GM19043 (cell line): ENCODE data around the gene FOXD3.
A peak's percentile ranks its signal among the peaks of the same experiment; 100 is the strongest.

ENCODE experiments used
- ATAC-seq: cut with Tn5 transposase; IDR thresholded peaks from one replicate; pipeline ENCODE4 v1.9.1; 2021; ENCODE audit warnings: low read depth; ENCODE audit not compliant: unreplicated experiment

The FOXD3 gene

DNA sequence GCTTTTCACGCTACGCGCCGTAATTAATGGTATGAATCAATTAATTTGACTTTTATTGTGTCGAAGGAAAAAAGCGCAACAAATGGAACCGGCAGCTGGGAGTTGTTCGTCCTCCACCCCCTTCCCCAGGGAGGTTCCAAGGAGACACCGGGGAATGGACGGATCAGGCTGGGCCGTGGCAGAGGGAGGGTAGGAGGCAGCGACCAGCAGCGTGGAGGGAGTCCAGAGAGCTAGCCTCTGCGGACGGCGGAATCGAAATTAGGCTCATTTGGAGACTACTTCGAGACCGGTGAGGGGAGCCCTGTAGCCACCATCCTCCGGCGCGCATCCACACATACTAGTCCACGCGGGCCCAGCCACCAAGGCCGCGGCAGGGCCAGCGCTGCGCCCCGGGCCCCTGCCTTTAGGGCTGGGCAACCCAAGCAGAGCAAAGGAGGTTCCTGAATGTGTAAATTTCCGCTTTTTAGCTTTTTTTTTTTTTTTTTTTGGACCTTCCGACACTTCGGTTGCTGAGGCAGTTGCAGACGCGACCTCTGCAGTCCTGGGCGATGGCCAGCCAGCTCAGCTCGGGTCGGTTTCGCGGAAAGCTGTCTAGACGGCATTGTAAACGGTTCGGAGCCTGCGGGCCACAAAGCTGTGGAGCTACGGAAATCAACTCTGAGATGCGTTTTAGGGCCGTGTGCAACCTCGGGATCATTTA lies 2.2 kb upstream of the FOXD3 start:
- ATAC-seq, result no peak

DNA sequence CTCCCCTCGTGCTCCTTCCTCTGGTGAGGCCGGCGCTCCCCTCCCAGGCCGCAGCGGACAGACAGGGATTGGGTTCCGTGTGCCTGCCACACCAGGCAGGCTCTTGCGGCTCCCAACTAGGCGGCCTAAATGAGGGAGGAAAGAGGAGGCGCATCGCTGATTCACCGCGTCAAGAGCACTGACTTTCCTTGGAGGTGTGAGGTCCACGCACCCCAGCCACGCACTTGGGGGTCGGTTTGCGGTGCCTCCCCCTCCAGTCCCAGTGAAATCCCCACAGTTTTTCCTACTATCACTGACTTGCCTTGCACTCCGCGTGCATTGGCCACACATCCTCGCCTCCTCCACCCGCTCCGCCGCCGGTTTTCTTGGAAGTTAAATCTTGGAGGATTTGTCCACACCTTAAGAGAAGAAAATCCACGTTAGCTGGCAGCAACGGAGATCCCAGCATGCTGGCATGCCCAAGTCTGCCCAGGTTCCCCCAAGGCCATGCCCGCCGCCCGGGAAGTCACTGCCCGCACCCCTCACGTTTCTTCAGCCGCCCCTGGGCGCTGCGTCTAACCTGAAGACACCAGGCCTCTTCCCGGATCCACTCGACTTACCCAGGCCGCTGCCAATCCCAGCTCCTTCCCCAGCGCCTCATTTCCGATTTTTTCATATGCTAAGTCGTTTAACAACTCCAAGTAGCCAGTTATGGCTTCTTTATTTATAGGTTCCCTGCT lies 1.1 kb upstream of the FOXD3 start:
- no peak for ATAC-seq

DNA sequence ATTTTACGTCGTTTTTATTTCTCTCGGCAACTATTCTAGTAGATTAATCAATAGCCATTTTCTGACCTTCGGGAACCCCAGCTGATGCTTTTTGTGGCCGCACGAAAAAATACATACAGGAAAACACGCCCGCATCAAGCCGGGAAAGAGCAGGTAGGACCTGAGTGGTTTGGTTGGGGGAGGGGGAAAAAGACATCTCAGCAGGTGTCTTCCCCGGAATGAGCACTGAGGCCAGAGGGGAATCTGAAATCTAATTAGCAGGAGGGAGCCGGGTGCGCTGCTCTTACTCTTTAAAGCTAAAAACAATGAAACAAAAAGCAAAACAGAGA lies 618 bp upstream of the FOXD3 start:
- ATAC-seq, result no peak

DNA sequence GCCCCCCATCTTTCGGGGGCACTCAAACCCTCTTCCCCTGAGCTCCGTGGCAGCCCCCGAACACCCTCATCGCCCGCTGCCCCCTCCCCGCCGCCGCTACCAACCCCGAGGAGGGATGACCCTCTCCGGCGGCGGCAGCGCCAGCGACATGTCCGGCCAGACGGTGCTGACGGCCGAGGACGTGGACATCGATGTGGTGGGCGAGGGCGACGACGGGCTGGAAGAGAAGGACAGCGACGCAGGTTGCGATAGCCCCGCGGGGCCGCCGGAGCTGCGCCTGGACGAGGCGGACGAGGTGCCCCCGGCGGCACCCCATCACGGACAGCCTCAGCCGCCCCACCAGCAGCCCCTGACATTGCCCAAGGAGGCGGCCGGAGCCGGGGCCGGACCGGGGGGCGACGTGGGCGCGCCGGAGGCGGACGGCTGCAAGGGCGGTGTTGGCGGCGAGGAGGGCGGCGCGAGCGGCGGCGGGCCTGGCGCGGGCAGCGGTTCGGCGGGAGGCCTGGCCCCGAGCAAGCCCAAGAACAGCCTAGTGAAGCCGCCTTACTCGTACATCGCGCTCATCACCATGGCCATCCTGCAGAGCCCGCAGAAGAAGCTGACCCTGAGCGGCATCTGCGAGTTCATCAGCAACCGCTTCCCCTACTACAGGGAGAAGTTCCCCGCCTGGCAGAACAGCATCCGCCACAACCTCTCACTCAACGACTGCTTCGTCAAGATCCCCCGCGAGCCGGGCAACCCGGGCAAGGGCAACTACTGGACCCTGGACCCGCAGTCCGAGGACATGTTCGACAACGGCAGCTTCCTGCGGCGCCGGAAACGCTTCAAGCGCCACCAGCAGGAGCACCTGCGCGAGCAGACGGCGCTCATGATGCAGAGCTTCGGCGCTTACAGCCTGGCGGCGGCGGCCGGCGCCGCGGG lies 837 bp downstream of the FOXD3 start:
- no peak for ATAC-seq

DNA sequence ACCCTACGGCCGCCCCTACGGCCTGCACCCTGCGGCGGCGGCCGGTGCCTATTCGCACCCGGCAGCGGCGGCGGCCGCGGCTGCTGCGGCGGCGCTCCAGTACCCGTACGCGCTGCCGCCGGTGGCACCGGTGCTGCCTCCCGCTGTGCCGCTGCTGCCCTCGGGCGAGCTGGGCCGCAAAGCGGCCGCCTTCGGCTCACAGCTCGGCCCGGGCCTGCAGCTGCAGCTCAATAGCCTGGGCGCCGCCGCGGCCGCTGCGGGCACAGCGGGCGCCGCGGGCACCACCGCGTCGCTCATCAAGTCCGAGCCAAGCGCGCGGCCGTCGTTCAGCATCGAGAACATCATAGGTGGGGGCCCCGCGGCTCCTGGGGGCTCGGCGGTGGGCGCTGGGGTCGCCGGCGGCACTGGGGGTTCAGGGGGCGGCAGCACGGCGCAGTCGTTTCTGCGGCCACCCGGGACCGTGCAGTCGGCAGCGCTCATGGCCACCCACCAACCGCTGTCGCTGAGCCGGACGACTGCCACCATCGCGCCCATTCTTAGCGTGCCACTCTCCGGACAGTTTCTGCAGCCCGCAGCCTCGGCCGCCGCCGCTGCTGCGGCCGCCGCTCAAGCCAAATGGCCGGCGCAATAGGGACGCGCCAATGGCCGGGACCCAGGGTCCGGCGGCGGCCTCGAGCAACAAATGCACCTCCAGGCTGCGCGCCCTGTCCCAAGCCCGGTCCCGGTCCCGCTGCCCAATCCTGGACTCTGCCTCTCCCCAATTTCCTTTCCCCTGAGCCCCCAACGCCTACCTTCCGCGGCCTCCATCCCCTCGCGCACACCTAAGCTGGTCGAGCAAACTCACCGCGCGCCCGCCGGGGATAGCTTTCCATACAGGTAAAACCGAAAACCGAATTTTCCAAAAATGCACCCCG lies 1.8 kb downstream of the FOXD3 start:
- no peak for ATAC-seq

DNA sequence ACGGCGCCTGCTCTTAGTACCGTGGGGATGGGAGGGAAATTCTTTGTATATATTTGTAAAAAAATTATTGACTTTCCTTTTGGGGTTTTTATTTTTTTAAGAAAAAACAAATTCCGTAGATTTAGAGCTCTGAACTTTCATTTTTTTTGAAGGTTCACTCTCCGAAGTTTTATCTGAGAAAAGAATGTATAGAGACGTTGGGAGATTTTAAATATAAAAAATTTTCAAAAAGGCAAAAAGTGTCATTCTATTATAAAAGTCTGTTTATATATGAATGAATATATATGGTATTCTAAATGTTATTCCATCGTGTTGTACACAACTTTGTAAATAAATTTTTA lies 2.4 kb downstream of the FOXD3 start:
- ATAC-seq, result no peak

DNA sequence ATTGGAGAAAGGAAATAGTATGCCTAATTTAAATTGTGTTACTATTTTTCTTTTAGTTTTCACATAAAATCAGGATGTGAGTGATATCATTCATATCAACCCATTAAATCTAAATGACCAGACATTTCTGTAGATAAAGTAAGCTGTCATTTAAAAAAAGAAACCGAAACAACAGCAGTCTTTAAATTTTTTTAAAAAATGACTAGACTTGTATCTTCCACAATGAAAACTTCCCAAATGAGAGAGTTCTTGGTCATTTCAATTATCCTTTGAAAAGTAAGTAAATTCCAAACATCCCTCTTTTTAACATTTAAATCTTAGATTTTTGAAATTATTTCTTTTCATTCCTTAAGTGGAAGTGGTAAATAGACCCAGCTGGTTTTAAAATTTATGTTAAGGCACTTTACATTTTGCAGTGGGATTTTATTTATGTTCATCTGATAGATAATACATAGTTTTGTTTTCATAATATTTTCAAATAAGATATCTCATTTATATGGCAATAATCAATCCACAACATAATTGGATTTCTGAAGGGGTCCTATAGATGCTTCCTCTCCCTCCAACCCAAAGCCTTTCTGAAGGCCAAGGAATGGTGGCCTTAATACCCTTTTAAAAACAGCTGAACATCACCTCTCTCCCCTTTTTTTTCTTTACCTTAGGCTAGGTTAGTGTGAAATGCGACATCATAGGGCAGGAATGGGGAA lies 3.1 kb downstream of the FOXD3 start:
- ATAC-seq, result no peak

DNA sequence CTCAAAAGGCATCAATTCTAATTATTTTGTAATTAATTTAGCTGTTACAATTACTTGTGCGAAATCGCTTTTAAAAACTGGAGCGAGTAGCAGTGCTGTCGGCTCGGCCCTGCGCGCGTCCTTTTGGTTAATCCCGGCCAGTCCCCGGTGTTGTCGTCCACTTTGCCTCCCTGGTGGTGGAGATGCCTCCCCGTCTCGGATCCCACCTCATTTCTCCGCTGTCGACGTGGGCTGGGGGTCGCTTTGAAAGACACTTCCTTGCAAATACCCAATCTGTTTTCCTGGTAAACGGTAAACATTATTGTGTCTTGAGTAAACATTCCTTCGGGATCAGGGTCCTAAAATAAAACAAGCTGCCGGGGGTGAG lies 3.7 kb downstream of the FOXD3 start:
- no peak for ATAC-seq

DNA sequence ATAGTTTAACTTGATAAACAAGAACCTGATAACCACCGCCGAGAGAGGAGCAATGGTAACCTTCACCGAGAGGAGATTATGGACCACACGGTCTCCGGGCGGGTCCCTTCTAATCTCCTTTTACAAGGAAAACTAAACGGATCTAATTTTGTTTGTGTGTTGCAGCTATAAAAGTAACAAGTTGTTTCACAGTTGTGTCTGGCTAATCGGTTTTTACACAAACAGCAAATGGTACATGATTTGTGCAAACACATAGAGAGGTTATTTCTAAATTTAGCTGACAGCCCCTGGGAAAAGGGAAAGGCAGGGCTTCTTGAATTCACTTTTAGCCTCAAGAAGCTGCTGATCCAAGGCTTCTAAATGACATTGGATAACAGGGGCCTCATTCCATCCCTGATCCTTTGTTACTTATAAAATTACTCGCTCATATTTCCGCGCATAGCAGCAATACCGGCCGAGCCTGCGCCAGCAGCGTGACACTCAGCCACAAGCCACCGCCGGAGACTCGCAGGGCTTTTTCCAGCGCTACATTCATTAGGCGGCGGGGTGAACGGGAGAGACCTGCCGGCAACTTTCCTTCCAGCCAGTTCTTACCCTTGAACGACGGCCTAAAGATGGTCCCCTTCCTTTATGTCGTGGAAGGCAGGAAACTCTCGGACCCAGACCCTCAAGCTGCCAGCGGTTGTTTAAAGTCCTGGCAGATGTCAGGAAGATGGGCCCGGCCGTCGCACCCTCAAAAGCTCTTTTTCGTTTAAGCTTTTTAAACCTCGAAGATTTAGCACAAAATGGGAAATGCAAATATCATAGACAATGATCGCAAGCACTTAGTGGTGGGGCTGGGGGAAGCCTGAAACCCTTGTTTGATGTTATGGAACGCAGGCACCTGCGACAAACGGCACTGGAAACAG lies 4.4 kb downstream of the FOXD3 start:
- no peak for ATAC-seq

DNA sequence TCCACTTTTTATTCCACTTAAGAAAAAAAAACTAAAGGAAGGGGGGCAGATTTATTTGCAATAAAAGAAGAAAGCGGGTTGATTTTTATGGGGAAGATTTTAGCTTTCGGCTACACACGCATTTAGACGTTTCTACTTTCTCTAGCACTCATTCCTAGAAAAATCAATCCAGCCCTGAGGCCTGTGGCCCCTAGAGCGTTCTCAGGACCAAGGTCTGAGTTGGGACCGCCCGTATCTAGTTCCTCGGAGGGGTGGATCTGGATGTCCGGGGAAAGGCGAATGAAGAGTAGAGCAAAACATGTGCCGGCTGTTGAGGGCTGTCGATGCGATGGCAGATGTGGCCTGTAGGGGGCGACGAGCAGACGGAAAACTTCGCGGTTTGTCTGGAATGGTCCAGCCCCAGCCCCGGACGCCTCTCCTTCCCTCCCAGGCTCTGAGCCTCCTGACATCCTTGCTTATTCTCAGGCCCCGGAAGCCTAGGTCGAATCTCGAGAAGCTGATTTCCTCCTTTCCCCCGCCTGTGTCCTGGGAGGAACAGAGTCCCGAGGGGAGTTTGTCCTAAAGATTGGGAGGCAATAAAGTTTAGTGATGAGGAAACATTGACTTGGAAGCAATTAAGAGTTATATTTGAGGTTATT lies 5.2 kb downstream of the FOXD3 start:
- peak; percentile 50 for ATAC-seq

DNA sequence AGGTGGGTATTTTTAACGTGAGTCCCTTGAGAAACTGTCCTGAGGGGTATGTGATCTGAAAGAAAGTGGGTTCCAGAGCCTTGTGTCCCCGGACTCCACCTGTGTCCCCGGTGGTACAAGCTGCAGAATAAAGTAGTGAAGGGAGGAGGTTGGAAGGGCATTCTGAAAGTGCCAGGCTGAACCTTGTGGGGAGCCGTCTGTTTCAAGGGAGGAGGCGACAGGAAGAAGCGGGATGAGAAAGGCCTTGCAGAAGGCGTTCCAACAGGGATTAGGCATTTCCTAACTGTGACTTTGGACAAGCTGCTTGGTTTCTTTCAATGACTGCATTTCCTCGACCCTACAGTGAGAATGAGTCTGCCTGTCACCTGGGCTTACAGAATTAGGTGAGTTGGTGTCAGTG lies 5.8 kb downstream of the FOXD3 start:
- ATAC-seq, result no peak

DNA sequence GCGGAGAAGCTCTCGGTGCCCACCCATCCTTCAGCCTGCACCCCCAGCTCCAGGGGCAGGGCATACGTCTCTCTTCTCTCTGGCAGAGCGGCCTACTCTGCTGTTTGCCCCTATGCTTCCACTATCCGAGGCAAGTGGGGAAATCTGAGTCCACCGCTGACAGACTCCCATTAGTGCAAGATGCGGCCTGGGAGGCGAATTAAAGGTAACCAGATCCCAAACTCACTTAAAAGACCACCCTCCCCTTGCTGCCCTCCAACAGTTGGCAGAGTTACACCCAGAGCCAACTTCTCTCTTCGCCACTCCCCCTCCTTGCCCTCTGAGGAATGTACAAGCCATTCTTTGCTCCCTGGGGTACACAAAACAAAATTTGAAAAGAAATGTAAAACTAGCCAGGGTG lies 6.4 kb downstream of the FOXD3 start:
- no peak for ATAC-seq

DNA sequence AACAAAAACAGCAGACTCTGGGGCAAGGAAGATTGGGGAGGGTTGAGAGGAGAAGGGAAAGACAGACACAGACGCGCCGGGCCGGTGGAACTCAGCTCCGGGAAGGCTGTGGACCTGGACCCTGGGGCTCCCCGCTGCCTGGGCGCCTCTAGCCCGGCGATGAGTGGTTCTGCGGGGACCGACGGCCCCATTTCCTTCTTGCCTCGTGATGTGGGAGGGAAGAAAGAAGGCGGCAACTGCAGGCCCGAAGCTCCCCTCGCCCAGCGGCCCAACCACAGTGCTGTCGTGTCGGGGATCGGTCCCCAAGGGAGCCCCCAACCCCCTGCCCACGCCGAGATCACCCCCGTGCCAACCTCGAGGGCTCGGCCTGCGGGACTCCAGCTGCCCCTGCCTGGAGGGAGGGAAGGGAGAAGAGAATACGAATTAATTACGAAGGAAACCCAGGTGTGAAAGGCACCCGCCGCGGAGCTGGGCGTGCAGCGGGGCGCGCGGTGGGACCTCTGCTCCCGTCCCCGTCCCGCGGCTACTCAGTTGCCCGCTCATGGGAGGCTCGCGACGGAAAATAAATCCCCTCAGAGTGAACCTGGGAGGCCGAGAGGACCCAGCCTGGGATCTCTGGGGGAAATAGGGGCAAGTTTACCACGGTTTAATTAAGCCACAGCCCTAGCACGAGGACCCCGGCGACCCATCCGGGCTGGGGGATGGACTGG lies 7.4 kb downstream of the FOXD3 start:
- no peak for ATAC-seq

DNA sequence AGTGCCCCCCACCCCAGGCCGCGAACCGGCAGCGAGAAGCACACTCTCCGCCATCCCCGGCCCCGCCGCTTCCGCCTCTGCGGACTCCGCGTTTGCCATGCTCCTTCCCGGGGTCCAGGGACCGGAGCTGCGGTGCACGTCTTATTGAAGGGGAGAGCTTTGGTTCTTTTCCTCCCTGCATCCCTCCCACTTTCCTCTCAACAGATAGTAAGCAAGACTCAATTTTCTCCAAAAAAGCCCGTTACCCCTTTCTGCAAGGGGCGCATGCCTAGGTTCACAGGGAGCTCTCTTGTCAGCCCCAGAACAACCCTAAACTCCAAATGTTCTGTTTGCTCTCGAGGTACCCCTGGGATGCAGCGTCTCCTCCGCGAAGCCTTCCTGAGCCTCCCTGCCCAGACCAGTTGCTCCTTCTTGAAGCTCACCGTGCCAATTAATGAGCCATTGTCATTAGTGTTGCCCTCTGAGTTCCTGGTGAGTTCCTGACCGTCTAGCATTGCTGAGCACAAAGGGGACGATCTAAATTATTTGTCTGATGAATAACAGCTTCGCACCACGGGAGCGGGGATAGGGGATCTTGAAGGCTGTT lies 8.1 kb downstream of the FOXD3 start:
- ATAC-seq, result no peak

DNA sequence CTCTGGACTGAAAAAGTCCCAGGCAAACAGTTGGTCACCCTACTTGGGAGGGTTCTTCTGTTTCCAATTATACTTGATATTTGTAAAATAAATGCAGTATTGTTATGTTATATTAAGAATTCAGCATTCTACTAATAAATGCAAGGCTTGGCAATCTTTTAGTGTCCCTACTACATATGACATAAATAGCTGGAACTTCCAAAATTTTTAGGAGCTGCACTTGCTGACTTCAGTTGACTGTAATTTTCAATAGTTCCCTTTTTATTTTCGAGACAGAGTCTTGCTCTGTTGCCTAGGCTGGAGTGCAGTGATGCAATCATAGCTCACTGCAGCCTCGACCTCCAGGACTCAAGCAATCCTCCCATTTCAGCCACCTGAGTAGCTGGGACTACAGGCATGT lies 20.0 kb downstream of the FOXD3 start:
- ATAC-seq, result no peak

DNA sequence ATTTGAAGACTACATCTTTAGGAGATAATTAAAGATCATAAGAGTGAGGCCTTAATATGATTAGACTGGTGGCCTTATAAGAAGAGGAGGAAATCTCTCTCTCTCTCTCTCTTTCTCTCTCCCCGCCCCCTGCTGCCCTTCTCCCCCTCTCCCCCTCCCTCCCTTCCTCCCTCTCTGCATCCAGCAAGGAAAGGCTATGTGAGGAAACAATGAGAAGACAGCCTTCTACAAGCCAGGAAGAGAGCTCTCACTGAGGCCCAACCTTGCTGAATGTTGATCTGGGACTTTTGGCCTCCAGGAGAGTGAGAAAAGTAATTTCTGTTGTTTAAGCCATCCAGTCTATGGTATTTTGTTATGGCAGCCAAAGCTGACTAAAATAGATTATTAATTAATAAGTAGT lies 21.6 kb downstream of the FOXD3 start:
- ATAC-seq, result no peak

DNA sequence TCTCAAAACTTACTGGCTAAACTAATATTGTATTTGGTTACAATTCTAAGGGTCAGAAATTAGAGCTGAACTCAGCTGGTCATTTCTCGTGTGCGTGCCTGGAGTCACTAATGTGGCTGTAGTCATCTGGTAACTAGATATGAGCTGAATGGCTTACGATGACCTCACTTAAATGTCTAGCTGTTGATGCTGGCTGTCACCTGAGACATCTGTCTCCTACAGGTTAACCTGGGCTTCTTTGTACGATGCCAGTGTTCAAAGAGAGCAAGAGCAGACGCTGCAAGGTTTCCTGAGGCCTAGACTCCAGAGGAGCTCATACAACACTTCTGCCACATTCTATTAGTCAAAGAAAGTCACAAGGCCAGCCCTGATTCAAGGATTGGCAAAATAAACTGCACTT lies 28.0 kb downstream of the FOXD3 start:
- no peak for ATAC-seq

DNA sequence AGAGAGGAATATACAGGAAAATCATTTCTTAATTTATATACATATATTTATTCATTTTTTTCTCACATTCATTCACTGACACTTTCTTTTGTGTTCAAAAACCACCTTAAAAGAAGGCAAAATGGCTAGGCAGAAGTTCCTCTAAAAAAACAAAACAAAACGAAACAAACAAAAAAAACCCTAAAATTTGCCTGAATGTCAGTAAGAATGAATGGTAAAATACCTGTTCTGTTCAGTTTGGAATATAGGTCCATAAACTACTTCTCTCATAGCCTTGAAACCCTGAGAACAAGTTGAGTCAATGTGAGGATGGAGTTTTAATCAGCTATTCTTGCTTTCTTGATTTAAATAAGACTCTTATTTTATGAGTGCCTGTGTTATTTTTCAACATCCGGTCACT lies 30.4 kb downstream of the FOXD3 start:
- ATAC-seq, result no peak
